Loucy (cell line): ENCODE measurements around the gene SUPT7L.

Experiments
- H2AFZ ChIP-seq: fragments of 200-600 bp; sonication (generic); 2 replicates; pipeline ENCODE4 v1.6.0; 2016; ENCODE audit warnings: antibody characterized with exemption, mild to moderate bottlenecking, low read length, moderate library complexity
- H3F3A ChIP-seq: fragments of 200-600 bp; 2 replicates; pipeline ENCODE4 v1.6.0; 2016; ENCODE audit warnings: antibody characterized with exemption, low read depth, mild to moderate bottlenecking
- H3K27me3 ChIP-seq: fragments of 200-600 bp; sonication (generic); 2 replicates; pipeline ENCODE4 v1.6.1; 2014; ENCODE audit warnings: low read length, mild to moderate bottlenecking; ENCODE audit not compliant: insufficient read depth, poor library complexity, severe bottlenecking
- H3K36me3 ChIP-seq: fragments of 200-600 bp; sonication (generic); 2 replicates; pipeline ENCODE4 v1.6.1; 2016; ENCODE audit warnings: low read length; ENCODE audit not compliant: insufficient read depth
- H3K4me1 ChIP-seq: fragments of 200-600 bp; sonication (generic); 2 replicates; pipeline ENCODE4 v1.5.1; 2014; ENCODE audit warnings: low read length, mild to moderate bottlenecking; ENCODE audit not compliant: insufficient read depth, poor library complexity, severe bottlenecking
- H3K4me2 ChIP-seq: fragments of 200-600 bp; sonication (generic); 2 replicates; pipeline ENCODE4 v1.6.0; 2014; ENCODE audit warnings: antibody characterized with exemption, low read length, low read depth, mild to moderate bottlenecking; ENCODE audit not compliant: poor library complexity, severe bottlenecking
- H3K4me3 ChIP-seq: fragments of 200-600 bp; sonication (generic); 2 replicates; pipeline ENCODE4 v1.5.1; 2014; ENCODE audit warnings: low read length, mild to moderate bottlenecking, mixed read lengths; ENCODE audit not compliant: poor library complexity, severe bottlenecking
- H3K79me2 ChIP-seq: fragments of 200-600 bp; sonication (generic); 2 replicates; pipeline ENCODE4 v1.6.1; 2014; ENCODE audit warnings: low read length; ENCODE audit not compliant: insufficient read depth
- H3K9ac ChIP-seq: fragments of 200-600 bp; sonication (generic); 2 replicates; pipeline ENCODE4 v1.6.0; 2014; ENCODE audit warnings: mild to moderate bottlenecking, low read depth, low read length, moderate library complexity; ENCODE audit not compliant: poor library complexity, severe bottlenecking
- H3K9me2 ChIP-seq: fragments of 200-600 bp; sonication (generic); replicated peaks from 2 replicates; pipeline ENCODE4 v1.6.1; 2016; ENCODE audit warnings: low read depth, low read length, mixed read lengths
- H3K9me3 ChIP-seq: fragments of 200-600 bp; sonication (generic); 2 replicates; pipeline ENCODE4 v1.6.1; 2014; ENCODE audit warnings: mild to moderate bottlenecking, antibody characterized with exemption, low read length, low read depth; ENCODE audit not compliant: insufficient read depth
- H4K20me1 ChIP-seq: fragments of 200-600 bp; sonication (generic); 2 replicates; pipeline ENCODE4 v1.6.0; 2014; ENCODE audit warnings: antibody characterized with exemption, low read length, mild to moderate bottlenecking; ENCODE audit not compliant: insufficient read depth, poor library complexity, severe bottlenecking
- EZH2phosphoT487 ChIP-seq: fragments of 200-600 bp; IDR thresholded peaks from 2 replicates; pipeline ENCODE4 v1.6.1; 2018; ENCODE audit warnings: antibody characterized with exemption, mild to moderate bottlenecking, moderate library complexity, borderline replicate concordance
- TF ChIP-seq, protein P1 (sequence below): fragments of 200-600 bp; sonication (generic); conservative IDR thresholded peaks from 2 replicates; pipeline ENCODE4 v1.5.1; 2014; ENCODE audit warnings: mild to moderate bottlenecking, antibody characterized with exemption, low read length

SUPT7L gene

DNA sequence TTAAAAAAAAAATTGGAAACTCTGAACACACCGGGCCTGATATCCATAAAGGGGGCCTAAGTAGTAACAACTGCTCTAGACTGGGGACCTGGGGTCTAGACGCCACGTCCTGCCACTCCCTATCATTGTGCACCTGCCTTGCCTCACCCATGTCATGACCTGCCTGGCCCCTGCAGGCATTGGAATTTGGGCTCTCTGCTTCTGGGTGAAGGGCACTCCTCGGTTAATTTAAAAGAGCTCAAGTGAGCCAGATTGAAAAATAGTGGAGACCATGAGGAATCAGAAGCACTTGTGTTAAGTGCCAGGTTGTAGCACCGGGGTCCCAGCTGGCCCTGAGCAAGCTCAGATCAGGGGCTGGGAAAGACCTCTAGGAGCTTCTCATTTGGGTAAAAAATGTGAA is 48.4 kb upstream of the SUPT7L start:
- no peaks in the 10 kb centered on the region for H3K36me3 ChIP-seq
- H3F3A ChIP-seq, result no peaks in the 10 kb centered on the region
- no peaks in the 10 kb centered on the region for H3K79me2 ChIP-seq
- H3K4me2 ChIP-seq, result no peak overlapping the region
- H3K9me2 ChIP-seq, result no peaks in the 10 kb centered on the region
- no peak overlapping the region for H3K9ac ChIP-seq
- no peaks in the 10 kb centered on the region for H3K9me3 ChIP-seq
- no peaks in the 10 kb centered on the region for H3K27me3 ChIP-seq
- H3K4me1 ChIP-seq, result no peaks in the 10 kb centered on the region
- H2AFZ ChIP-seq, result no peak overlapping the region
- TF ChIP-seq, protein P1, sequence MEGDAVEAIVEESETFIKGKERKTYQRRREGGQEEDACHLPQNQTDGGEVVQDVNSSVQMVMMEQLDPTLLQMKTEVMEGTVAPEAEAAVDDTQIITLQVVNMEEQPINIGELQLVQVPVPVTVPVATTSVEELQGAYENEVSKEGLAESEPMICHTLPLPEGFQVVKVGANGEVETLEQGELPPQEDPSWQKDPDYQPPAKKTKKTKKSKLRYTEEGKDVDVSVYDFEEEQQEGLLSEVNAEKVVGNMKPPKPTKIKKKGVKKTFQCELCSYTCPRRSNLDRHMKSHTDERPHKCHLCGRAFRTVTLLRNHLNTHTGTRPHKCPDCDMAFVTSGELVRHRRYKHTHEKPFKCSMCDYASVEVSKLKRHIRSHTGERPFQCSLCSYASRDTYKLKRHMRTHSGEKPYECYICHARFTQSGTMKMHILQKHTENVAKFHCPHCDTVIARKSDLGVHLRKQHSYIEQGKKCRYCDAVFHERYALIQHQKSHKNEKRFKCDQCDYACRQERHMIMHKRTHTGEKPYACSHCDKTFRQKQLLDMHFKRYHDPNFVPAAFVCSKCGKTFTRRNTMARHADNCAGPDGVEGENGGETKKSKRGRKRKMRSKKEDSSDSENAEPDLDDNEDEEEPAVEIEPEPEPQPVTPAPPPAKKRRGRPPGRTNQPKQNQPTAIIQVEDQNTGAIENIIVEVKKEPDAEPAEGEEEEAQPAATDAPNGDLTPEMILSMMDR, result no peak
- no peak for TF ChIP-seq EZH2phosphoT487
- no peak overlapping the region for H3K4me3 ChIP-seq
- H4K20me1 ChIP-seq, result no peaks in the 10 kb centered on the region

DNA sequence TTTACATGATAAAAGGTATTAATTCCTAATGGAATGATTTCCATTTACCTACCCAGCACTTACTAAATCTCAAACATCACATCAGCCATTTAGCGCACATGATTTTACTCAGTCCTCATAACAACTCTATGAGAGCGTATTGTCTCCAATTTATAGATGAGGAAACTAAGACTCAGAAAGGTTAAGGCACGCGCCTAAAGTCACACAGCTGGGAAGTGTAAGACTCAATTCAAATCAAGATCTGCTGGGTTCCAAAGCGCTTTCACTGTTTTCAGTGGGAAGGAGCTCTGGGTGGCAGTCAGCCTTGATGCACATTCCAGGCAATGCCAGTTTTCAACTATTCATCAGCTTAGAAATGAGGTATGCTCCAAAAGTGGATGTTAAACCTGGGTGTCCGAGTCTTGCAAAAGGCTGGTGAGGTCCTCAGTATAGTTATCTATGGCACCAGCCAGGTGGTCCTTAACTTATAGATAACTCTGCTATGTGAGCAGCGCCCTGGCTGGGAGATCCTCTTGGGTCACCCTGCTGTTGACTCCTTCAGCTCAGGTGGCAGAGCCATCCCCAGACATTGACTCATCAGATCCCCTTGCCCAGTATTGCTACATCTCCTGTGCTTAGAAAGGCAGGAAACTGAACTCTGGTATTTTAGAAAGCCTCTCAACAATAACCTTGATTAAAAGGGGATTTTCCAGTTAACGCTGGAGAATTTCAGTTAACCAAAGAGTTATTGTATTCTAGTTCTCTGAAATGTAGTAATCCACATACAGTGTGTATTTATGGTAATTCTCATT is 47.4 kb upstream of the SUPT7L start:
- Histone ChIP-seq H3K9me3 (no peaks in the 10 kb centered on the region), H3K4me2 (no peak overlapping the region), H3K9me2 (no peaks in the 10 kb centered on the region), H3K4me1 (no peaks in the 10 kb centered on the region), H2AFZ (no peak overlapping the region), H4K20me1 (no peaks in the 10 kb centered on the region), H3K27me3 (no peaks in the 10 kb centered on the region), H3K79me2 (no peaks in the 10 kb centered on the region), H3F3A (no peaks in the 10 kb centered on the region), H3K4me3 (no peak overlapping the region), H3K9ac (no peak overlapping the region), H3K36me3 (no peaks in the 10 kb centered on the region)
- TF ChIP-seq, protein P1, result no peak
- no peak for TF ChIP-seq EZH2phosphoT487

DNA sequence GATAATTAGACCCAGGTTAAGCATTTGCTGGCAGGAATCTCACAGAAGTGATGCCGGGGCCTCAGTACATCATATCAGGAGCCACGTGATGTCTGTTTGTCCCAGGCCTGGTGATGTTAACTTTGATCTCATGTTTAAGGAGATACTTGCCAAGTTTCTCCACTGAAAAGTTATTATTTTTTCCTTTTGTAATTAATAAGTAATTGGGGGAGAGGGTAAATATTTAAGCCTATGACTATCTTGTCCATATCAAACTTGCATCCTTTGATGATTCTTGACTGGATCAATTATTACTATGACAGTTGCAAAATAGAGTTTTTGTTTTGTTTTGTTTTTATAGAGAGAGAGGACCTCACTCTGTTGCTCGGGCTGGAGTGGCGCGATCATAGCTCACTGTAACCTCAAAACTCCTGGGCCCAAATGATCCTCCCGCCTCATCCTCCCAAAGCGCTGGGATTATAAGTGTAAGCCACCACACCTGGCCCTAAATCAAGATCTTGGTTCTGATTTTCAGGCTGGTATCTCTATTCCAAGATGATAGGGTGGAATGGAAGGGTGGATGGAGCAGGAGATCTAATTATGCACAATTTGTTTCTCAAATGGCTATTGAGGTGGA is 46.7 kb upstream of the SUPT7L start:
- H3K4me3 ChIP-seq, result no peak overlapping the region
- H3K4me2 ChIP-seq, result no peak overlapping the region
- no peak overlapping the region for H2AFZ ChIP-seq
- H3K4me1 ChIP-seq, result no peaks in the 10 kb centered on the region
- no peak overlapping the region for H3K9ac ChIP-seq
- H3K36me3 ChIP-seq, result no peaks in the 10 kb centered on the region
- no peaks in the 10 kb centered on the region for H3K27me3 ChIP-seq
- no peaks in the 10 kb centered on the region for H3K9me3 ChIP-seq
- H3F3A ChIP-seq, result no peaks in the 10 kb centered on the region
- no peaks in the 10 kb centered on the region for H4K20me1 ChIP-seq
- H3K9me2 ChIP-seq, result no peaks in the 10 kb centered on the region
- H3K79me2 ChIP-seq, result no peaks in the 10 kb centered on the region
- TF ChIP-seq, protein P1, result no peak
- TF ChIP-seq EZH2phosphoT487, result no peak
